ENCODE data around the gene ASCL2.
"Not testable (repeated sequence)": the region's sequence is repeated elsewhere in the genome, so short reads cannot be mapped to it uniquely, and the experiment has no call there.

The ASCL2 gene

DNA sequence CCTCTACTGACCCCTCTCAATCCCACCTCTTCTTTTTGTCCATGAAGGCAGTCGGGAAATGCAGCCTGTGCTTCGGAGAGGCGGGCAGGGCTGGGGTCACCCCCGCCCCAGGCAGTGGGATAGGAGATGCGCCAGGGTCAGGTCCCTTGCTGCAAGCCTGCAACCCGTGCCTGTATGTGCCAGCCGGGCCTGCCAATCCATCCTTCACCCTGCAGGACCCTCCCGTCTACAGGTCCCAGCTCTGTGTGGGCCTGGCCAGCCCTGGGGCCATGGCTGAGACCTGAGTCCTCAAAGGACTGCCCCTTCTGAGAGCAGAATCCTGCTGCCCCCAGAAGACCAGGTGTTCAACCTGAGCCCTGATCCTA is 10.9 kb downstream of the ASCL2 start:
- DNase-seq (ENCODE audit: low spot score) = no peak

DNA sequence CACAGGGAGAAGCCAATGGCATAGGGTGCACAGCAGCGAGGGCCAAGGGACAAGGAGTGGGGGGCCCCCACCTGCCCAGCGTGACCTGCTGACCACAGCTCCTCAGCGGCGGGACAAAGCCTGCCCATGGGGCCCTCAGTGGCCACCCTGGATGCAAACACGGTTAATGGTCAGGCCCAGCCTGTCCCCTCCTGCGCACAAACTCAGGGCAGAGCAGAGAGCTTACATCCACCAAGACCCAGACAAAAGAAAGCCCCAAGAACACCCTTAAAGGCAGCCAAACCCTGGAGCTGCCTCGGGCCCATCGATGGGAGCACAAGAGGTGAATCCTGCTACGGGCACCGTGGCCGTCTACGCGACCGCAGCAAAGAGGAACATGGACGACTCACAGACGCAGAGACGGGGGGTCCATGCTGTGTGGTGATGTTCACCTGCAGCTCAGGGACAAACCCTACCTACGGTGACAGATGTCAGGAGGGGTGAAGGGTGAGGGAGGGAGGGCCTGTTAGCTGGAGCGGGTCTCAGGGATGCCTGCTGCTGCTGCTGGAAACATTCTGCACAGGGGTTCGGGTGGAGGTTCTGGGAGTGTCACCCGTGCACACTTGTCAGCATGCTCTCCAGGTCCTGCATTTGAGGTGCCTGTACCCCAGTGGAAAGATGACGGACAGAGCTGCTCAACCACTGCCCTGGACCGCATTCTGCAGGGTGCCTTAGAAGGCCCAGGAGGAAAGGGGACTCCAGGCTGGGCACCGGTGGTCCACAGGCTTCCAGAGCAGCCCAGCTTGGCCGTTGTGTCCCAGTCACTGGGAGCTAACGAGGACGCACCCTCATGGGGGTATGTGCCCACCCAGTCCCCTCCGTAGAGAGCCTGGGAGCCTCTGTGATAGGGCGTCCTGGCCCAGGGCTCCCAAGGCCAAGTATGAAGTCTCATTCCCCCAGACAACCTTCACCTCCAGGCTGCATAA is 11.6 kb downstream of the ASCL2 start:
- no peak for DNase-seq (ENCODE audit: low spot score)

DNA sequence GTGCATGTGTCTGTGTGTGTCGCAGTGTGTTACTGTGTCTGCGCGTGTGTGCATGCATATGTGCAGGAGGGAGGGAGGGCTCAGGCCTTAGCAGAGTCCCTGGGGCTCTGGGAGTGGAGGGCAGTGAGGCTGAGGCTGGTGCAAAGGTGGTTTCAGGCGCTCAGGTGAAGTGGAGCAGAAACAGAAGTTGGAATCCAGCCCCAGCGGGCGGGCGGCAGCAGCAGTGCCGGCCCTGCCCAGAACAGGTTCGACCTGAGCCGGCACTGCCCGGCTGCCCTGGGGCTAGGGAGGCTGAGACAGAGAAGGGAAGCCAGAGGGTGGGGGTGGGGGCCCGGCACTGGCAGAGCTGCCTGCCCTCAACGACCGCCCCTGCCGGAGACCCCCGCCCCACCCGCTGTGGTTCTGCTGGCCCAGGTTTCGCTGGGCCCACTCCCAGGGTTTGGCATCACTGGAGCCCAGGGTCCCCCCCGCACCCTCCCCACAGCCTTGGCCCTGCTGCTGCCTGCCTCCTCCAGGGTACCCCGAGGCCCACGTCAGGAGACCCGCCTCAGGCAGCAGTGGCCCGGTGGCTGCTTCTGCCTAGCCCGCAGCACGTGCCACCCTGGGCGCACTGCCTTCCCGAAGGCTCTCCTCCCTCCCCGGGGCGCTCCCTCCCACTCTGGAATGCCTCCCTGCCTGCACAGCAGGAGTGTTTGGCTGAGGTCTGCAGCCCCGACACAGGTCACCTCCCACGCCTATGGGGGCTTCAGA is 13.3 kb downstream of the ASCL2 start:
- no peak for DNase-seq (ENCODE audit: low spot score)

DNA sequence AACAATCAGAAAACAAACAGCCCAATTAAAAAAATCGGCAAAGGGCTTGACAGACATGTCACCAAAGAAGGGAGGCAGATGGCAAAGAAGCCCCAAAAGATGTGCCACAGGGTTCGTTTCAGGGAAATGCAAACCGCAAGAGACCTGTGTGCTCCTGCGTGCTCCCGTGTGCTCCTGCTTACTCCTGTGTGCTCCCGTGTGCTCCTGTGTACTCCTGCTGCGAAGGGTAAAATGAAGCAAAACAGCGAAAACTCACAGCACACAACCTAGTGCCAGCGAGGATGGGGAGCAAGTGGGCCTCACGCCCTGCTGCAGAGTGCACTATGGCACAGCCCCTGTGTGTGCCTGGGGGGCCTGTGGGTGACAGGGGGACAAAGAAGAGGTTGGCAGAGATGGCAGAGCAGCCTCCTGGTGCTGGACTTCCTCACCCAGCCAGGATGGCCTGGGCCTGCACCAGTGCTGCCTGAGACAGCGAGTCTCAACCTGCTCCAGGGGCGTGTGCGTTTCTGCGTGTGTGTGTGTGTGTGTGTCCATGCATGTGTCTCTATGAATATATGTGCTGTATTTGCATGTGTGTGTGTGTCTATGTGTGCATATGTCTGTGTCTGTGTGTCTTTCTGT is 14.0 kb downstream of the ASCL2 start:
- no peak for DNase-seq (ENCODE audit: low spot score)

DNA sequence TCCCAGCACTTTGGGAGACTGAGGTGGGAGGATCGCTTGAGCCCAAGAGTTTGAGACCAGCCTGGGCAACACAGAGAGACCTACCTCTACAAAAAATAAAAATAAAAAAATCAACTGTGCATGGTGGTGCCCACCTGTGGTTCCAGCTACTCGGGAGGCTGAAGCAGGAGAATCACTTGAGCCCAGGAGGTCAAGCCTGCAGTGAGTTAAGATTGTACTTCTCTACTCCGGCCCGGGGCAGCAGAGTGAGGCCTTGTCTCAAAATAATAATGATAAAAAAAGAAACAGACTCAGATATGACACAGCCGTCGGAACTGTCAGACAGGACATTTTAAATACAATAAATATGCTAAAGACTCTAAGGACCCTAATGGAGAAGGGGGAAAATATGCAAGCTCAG is 18.4 kb downstream of the ASCL2 start:
- DNase-seq (ENCODE audit: low spot score) = no peak

DNA sequence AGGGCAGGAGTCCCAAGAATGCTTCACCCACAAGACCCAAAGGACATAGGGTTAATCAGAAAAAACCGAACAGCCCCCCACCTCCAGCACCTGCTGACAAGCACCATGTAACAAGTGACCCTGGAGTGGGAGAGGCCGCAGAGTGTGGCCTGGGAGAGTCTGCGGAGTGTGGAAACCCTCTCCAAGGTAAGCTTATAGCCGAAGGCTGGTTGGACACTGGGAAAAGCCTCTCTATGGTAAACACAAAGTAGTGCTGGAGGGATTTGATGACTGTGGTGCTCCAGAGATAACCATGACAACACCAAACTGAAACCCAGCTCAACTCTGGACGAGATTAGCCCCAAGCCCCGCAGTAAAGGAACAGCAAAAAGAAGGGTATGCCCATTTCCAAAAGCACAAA is 19.2 kb downstream of the ASCL2 start:
- DNase-seq (ENCODE audit: low spot score) = no peak

DNA sequence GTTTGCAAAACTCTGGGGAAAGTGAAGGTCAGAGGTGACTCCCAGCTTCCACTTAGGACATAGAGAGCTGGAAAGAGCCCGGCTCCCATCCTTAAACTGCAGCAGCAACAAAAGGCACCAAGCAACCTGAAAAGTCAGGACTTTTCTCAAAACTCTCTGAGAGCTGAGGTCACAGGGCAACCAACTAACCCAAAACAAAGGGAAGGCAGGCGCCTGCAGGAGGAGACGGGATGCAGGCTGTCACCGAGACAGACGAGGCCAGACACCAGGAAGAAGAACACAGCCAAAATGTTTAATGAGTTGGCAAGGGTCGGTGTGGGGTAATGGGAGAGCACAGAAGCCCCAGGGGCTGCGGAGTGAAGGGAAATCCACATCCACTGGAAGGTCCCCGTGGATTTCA is 19.9 kb downstream of the ASCL2 start:
- no peak for DNase-seq (ENCODE audit: low spot score)

DNA sequence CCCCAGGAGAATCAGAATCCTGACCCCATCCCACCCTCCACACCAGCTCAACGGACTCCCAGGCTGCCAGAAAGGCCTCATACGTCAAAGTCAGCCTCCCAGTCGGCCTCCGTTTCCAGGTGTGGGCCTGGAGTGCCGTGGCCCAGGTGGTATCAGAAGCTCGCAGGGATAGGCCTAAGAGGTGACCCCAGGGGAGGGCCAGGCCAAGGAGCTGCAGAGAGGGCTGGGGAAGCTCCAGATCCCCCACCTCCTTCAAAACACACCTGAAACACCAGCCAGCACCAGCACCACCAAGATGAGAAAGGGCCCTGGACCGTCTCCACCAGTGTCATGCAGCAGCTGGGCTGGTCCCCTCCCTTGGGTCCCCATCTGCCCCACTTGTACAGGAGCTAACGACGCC is 20.3 kb downstream of the ASCL2 start:
- no peak for DNase-seq (ENCODE audit: low spot score)

DNA sequence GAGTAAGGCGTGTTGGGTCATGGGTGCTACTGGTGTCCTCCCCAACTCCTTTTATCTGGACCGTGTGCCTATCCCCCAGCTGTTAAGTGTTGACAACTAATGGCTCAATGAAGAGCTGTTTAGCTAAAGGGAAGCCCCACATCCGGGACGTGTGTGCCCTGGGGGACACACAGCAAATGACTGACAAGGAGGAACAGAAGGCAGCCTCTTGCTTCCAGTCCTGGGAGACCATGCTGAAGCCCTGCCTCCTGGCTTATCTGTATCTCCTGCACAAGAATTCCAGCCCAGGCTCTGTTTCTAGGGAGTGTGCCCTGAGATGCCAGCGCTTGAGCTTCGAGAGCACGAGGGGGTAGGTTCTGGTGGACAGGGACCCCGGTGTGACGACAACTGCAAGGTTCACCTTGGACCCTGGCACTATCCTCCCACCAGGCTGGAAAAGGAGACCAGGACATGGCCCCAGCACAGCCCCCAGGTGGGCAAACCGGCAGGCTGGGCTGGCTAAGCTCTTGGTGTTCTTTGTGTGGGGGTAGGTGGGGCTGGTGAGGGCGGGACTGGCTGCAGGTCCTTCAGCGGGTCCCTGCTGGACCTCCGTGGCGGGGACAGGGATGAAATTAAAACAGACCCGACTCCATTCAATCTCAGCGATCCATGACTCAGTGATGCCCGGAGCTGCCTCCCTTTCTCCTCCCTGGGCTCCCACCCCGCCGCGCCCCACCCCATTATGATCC is 21.0 kb downstream of the ASCL2 start:
- no peak for DNase-seq (ENCODE audit: low spot score)

DNA sequence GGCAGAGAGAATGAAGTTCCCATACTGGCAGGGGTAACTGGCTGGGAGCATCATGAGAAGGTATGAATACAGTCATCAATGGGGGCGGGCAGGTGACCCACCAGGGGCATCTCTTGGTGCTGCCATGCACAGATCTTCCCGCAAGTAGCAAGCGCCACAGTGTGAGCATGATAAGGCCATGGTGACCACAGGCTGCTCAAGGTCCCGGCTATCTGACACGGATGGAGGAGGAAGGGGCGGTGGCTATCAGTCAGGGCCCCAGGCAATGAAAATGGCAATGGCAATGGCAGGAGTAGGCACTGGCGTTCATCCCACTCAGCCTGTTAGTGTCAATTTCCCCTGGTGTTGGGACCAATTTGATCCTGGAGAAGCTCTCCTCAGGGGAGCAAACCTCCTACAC is 21.6 kb downstream of the ASCL2 start:
- no peak for DNase-seq (ENCODE audit: low spot score)

DNA sequence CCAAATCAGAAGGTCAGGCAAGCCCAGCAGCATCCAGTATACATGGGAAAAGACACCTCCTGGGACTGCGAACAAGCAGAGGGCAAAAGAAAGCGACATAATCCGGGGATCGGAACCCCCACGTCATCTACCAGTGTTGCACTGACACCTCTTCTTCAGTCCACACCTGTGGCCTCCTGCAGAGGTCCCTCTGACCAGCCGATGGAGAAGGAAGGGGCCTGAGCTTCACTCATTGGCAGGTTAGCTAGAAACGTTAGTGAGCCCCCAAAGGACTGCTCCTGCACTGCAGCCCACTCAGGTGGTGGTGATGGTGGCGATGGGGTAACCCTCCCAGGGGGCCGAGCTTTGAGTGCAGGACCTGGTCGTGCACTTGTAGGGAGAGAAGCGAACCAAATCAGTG is 22.1 kb downstream of the ASCL2 start:
- DNase-seq (ENCODE audit: low spot score) = no peak

DNA sequence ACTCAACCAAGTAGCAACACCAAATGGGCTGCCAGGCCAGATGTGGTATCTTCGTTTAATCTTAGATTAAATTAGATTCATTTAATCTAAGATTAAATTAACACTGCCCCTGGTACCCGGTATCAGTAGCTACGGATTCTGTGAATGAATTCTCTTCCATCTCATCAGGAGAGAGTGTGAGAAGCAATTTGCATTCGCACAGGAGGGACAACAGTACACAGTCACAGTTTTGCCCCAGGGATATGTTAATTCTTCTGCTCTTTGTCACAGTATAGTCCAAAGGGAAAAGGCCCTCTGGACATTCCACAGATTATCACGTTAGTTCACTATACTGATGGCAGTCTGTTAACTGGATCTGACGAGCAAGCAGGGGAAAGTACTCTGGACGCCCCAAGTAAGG is 22.9 kb downstream of the ASCL2 start:
- DNase-seq (ENCODE audit: low spot score) = no peak

DNA sequence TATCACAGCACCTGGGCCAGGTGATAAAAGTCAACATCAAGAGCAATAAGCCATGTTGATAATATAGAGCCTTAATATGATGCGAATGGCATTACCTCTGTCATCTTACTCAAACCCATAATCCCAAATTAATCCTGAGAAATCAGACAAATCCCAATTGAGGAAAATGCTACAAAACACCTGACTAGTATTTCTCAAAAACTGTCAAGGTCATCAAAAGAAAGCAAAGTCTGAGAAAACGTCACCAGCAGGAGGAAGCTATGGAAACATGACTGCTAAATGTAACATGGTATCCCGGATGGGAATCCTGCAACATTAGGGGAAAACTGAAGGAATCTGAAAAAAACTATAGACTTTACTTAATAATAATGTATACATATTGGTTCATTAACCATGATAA is 29.6 kb downstream of the ASCL2 start:
- no peak for DNase-seq (ENCODE audit: low spot score)

DNA sequence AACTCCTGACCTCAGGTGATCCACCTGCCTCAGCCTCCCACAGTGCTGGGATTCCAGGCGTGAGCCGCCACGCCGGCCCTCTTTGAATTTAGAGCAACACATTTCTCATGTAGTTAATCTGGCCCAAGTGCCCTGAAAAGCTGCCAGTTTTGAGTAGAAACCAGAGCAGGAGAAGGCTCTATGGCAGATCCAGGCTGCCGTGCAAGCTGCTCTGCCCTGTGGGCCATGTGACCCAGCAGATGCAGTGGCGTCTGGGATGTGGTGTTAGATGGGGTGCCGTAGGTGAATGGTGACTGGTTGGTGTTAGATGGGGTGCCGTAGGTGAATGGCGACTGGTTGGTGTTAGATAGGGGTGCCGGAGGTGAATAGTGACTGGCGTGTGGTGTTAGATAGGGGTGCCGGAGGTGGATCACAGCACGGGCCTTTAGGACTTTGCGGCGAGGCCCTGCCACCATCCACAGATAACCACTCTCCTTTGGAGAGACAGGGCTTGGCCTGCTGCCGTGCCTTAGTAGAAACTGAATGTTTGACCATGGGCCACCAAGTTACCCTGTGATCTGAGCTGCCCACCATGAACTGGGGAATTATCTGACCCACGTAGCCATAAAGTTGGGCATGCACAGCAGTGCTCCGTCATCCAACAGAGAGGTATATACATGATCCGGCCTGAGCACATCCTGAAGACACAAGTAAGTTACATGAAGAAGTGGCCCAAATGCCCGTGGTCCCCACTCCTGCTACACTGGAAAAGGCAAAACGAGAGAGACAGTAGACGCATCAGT is 32.7 kb downstream of the ASCL2 start:
- DNase-seq (ENCODE audit: low spot score) = no peak

DNA sequence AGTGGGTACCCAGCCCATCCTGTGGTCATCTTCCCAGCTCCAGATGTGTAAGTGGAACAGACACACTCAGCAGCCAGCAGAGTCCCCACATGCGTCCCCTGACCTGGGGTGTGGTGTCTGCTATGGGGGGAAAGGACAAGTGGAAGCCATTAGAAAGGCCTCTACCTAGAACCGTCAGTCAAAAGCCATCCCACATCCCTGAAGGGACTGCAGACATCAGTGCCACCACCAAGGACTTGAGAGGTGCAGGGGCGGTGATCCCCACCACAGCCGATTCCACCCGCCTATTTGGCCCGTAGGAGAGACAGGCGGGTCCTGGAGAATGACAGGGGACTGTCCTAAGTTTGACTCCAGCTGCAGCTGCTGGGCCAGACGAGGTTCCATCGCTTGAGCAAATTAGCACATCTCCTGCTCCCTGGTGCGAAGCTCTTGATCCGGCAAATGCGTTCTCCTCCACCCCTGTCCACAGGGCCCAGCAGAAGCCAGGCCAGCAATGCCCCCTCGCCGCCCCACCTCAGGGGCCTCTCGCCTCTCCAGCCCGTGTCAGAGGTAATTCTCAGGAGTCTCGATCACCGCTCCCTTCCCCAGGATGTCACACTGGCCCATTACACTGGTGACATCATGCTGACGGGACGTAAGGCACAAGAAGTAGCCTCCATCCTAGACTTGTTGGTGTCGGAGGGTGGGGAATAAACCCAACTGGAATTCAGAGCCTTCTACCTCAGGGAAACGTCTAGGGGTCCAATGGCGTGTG is 33.8 kb downstream of the ASCL2 start:
- not testable (repeated sequence) for DNase-seq (ENCODE audit: low spot score)

DNA sequence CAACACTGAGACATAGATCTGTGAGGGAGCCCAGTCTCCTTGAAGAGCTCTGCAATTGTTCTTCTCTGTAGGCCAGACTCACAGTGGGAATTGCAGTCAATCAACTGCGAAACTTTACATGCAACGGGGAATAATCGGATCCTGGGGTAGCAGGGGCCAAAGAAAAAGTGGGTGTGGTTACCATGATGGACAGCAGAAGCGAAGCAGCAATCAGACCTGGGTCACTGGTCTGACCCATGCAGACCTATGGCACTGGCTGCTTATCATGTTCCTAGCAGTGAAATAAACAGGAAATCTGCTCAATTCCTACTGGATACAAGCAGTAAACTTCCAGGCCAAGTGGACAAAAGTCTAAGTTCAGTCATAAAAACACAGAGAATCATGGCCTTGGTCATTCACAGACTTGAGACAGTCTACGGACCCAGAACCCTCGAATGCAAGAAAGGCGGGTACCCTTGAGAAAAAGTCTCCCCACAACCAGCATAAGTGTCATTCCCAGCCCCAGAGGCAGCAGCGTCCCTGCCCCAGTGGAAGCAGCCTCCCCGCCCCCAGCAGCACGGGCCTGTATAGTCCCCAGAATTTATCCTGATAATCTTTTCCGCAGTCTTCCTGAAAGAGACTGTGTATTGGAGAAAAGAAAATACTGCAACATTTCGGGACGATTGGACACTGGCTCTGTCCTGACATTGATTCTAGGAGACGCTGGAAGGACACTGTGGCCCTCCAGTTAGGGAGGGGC is 34.6 kb downstream of the ASCL2 start:
- no peak for DNase-seq (ENCODE audit: low spot score)

DNA sequence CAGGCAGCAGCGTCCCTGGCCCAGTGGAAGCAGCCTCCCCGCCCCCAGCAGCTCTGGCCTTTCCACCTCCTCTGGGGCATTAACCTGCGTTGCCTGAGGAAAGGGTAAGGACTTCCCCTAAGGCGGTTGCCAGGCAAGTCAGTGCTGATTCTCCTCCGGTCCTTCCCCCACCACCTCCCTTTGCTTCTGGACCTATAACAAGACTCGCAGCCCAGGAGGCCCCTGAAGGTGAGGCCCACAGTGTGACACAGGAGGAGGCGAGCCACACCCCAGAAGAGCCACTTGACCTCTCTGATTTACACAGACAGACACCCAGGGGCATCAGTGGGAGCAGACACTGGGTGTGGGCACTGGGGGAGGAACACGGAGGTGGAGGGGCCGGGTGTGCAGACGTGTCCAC is 35.4 kb downstream of the ASCL2 start:
- DNase-seq (ENCODE audit: low spot score) = no peak

DNA sequence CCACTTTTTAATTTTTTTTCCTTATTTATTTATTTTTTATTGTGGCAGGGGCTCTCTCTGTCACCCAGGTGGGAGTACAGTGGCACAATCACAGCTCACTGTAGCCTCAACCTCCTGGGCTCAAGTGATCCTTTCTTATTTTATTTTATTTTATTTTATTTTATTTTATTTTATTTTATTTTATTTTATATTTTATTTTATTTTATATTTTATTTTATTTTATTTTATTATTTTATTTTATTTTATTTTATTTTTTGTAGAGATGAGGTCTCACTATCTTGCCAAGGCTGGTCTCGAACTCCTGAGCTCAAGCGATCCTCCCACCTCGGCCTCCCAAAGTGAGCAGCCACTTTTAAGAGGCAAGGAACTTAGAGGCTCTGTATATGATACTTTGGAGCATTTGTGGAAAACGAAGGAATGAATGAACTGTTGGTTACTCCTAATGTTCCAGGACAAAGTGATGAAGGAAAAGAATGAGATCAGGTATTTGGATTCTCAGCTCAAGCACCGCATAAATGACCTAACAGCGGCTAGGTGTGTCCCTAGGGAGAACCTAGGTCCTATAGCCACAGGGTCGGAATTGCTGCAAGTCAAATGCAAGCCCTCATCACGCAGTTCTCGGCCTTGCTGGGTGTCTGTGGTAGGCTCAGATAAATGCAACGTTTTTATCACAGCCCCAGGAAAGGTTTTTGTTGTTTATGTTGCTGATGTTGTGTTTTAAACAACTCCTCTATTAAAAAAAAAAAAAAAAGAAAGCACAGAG is 36.5 kb downstream of the ASCL2 start:
- DNase-seq (ENCODE audit: low spot score) = no peak

DNA sequence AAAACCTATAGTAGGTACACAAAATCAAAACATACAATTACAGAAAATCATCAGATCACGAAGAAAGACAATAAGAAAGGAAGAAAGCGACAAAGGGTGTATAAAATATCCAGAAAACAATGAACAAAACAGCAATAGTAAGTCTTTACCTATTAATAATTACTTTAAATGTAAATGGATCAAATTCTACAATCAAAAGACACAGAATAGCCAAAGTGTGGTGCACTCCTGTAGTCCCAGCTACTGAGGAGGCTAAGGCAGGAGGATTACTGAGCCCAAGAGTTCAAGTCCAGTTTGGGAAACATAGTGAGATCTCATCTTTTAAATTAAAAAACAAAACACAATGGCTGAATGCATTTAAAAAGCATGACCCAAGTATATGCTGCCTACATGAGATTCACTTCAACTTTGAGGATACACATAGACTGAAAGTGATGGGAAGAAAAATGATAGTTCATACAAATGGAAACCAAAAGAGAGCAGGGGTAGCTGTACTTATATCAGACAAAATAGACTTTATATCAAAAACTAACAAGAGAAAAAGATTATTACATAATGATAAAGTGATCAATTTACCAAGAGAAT is 40.6 kb downstream of the ASCL2 start:
- DNase-seq (ENCODE audit: low spot score) = no peak
